Endodermal cell (in vitro differentiated cells): ENCODE measurements around the gene SFTPA1. TPM values are rescaled to one million over a fixed set of nuclear protein-coding genes. Genes with fewer than 3 reads are reported as not detected.
"Not testable (repeated sequence)": the region's sequence is repeated elsewhere in the genome, so short reads cannot be mapped to it uniquely, and the experiment has no call there.

ENCODE experiments used
- DNase-seq: peaks from one replicate; pipeline ENCODE4 v3.0.0-alpha.2; 2017
- H3K27ac ChIP-seq: 2 replicates; pipeline ENCODE4 v1.5.1; 2013; ENCODE audit warnings: mild to moderate bottlenecking, low read depth, low read length, moderate library complexity
- H3K27me3 ChIP-seq: 2 replicates; pipeline ENCODE4 v1.6.1; 2013; ENCODE audit warnings: mild to moderate bottlenecking, low read length, moderate library complexity; ENCODE audit not compliant: insufficient read depth, control insufficient read depth, poor library complexity, severe bottlenecking
- H3K36me3 ChIP-seq: 2 replicates; pipeline ENCODE4 v1.7.0; 2013; ENCODE audit warnings: mild to moderate bottlenecking, low read length, moderate library complexity; ENCODE audit not compliant: control insufficient read depth, insufficient read depth
- H3K4me1 ChIP-seq: one replicate; pipeline ENCODE4 v1.7.0; 2013; ENCODE audit warnings: low read length; ENCODE audit not compliant: control insufficient read depth, insufficient read depth
- H3K4me3 ChIP-seq: 2 replicates; pipeline ENCODE4 v1.5.1; 2013; ENCODE audit warnings: mild to moderate bottlenecking, low read length, moderate library complexity
- H3K9ac ChIP-seq: 2 replicates; pipeline ENCODE4 v1.6.1; 2013; ENCODE audit warnings: mild to moderate bottlenecking, low read length, moderate library complexity; ENCODE audit not compliant: poor library complexity, severe bottlenecking; ENCODE audit errors: extremely low read depth
- H3K9me3 ChIP-seq: 2 replicates; pipeline ENCODE4 v1.6.1; 2013; ENCODE audit warnings: mild to moderate bottlenecking, low read length, moderate library complexity; ENCODE audit not compliant: control insufficient read depth
- H3K27ac Mint-ChIP-seq: 2 replicates; pipeline ENCODE4 v1.8.0; 2020; ENCODE audit warnings: mixed read lengths
- H3K27me3 Mint-ChIP-seq: 2 replicates; pipeline ENCODE4 v1.8.0; 2021; ENCODE audit warnings: mild to moderate bottlenecking, mixed read lengths; ENCODE audit not compliant: insufficient read depth
- H3K36me3 Mint-ChIP-seq: 2 replicates; pipeline ENCODE4 v1.8.0; 2020; ENCODE audit warnings: low read depth, mixed read lengths
- H3K4me1 Mint-ChIP-seq: 2 replicates; pipeline ENCODE4 v1.8.0; 2020; ENCODE audit warnings: mixed read lengths
- H3K4me3 Mint-ChIP-seq: 2 replicates; pipeline ENCODE4 v1.8.0; 2020; ENCODE audit warnings: mild to moderate bottlenecking, moderate library complexity, mixed read lengths
- H3K9me3 Mint-ChIP-seq: 2 replicates; pipeline ENCODE4 v1.8.0; 2020; ENCODE audit warnings: mild to moderate bottlenecking, mixed read lengths
- CTCF ChIP-seq: fragments of 200-600 bp; sonication (generic); conservative IDR thresholded peaks from 2 replicates; pipeline ENCODE4 v1.5.0; 2021; ENCODE audit warnings: antibody characterized with exemption, mild to moderate bottlenecking
- WGBS, 2 experiments: methylation state at CpG; one replicate each; pipeline versions ENCODE4 v1.1.5 to v1.1.7; 2013; ENCODE audit warnings: missing lambda C conversion rate in 2 of 2, mixed read lengths in 1 of 2; ENCODE audit not compliant: insufficient coverage in 1 of 2, insufficient read length in 1 of 2; 5-methylcytosine and 5-hydroxymethylcytosine counted together
- total RNA-seq, 2 donors: library from RNA; stranded (reverse); fragmentation: NEBNext Ultra II Directional in 1 of 2; extraction: Animal tissue kit (Norgen Biotek cat#: 25700) in 1 of 2; gene quantifications; 2 replicates in 1 of 2; 3 replicates in 1 of 2; pipeline ENCODE4 v1.2.1, GENCODE V29; 2021

The SFTPA1 gene
- total RNA-seq, 2 donors from 2014 or later, result not detected

DNA sequence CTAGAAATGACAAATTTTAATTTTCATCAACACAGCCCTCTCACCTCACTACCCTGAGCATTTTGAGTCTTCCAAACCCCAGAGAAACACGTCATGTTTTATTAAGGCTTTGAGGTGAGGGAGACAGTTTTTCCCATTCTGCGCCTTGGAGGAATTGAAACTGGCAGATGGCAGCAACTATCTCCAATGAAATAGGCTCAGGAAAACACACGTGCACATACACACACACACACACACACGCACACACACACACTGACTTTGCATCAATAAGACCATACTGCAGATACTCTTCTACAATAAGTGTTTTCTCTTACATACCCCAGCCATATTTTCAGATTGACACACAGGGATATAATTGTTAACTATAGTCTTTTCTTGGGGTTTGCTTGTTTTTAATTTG is 47.3 kb upstream of the SFTPA1 start:
- no peaks in the 10 kb centered on the region for H3K36me3 ChIP-seq
- peaks cover 24% of the 10 kb centered on the region for H3K27me3 ChIP-seq
- H3K36me3 Mint-ChIP-seq, result no peaks in the 10 kb centered on the region
- no peak overlapping the region for H3K4me3 ChIP-seq
- TF ChIP-seq CTCF, result no peak
- H3K9me3 ChIP-seq, result no peaks in the 10 kb centered on the region
- no peaks in the 10 kb centered on the region for H3K9me3 Mint-ChIP-seq
- no peaks in the 10 kb centered on the region for H3K4me1 Mint-ChIP-seq
- peaks cover 16% of the 10 kb centered on the region for H3K27me3 Mint-ChIP-seq
- no peak for DNase-seq
- H3K27ac Mint-ChIP-seq, result no peak overlapping the region
- H3K4me1 ChIP-seq, result no peaks in the 10 kb centered on the region
- H3K4me3 Mint-ChIP-seq, result no peak overlapping the region
- WGBS, 2 experiments, result 87% methylated on average over 4 of the region's 4 CpGs; no CpG with 5 or more reads in 1 of the 2 experiments
- no peak overlapping the region for H3K27ac ChIP-seq
- H3K9ac ChIP-seq, result no peak overlapping the region

GRCh38 chr10:79570624-79571023 is 40.1 kb upstream of the SFTPA1 start:
- Mint-ChIP-seq H3K27me3 (peaks cover 34% of the 10 kb centered on the region), H3K9me3 (peaks cover 31% of the 10 kb centered on the region)
- DNase-seq, result peak; percentile 62
- H3K27ac ChIP-seq, H3K4me1 Mint-ChIP-seq, H3K9ac ChIP-seq, H3K27me3 ChIP-seq, H3K9me3 ChIP-seq, H3K4me1 ChIP-seq, H3K4me3 Mint-ChIP-seq, H3K27ac Mint-ChIP-seq, H3K36me3 Mint-ChIP-seq, H3K36me3 ChIP-seq: not testable (repeated sequence)
- 85 to 87% methylated on average over 5 to 6 of the region's 6 CpGs for WGBS, 2 experiments
- peak overlapping the region; percentile 23 for H3K4me3 ChIP-seq

GRCh38 chr10:79579361-79579760 is 31.4 kb upstream of the SFTPA1 start:
- H3K4me3 Mint-ChIP-seq, result no peak overlapping the region
- peaks cover 13% of the 10 kb centered on the region for H3K27me3 Mint-ChIP-seq
- no peak overlapping the region for H3K27ac Mint-ChIP-seq

More at GRCh38 chr10:79579361-79579760, 31.4 kb upstream of the SFTPA1 start:
- Histone ChIP-seq H3K4me3 (no peak overlapping the region), H3K9ac (no peak overlapping the region), H3K27me3 (peaks cover 17% of the 10 kb centered on the region), H3K27ac (no peak overlapping the region), H3K9me3 (no peaks in the 10 kb centered on the region), H3K36me3 (no peaks in the 10 kb centered on the region), H3K4me1 (no peaks in the 10 kb centered on the region)
- TF ChIP-seq CTCF, result no peak
- WGBS, 2 experiments, result 83% methylated on average over 2 of the region's 2 CpGs; no CpG with 5 or more reads in 1 of the 2 experiments
- Mint-ChIP-seq H3K9me3 (peaks cover 16% of the 10 kb centered on the region), H3K4me1 (no peaks in the 10 kb centered on the region), H3K36me3 (no peaks in the 10 kb centered on the region)
- no peak for DNase-seq
